Stimulated activated CD8-positive, alpha-beta memory T cell treated with anti-CD3 and anti-CD28 coated beads, Interleukin-15, amount 100 ng/mL, for 1 hour (primary cell): ENCODE results near the gene TPI1.
A peak's percentile ranks its signal among the peaks of the same experiment; 100 is the strongest.
"Not testable (repeated sequence)": the region's sequence is repeated elsewhere in the genome, so short reads cannot be mapped to it uniquely, and the experiment has no call there.

Source experiments
- DNase-seq: peaks from one replicate; pipeline ENCODE4 v3.0.0-alpha.2; 2020; ENCODE audit warnings: low read depth

Gene TPI1

GRCh38 chr12:6894321-6894720 lies 27.0 kb downstream of the TPI1 start:
- DNase-seq: no peak

- DNase-seq: no peak
These were observed 29.6 kb downstream of the TPI1 start for GRCh38 chr12:6896846-6897435.

- no peak for DNase-seq
These were observed 32.1 kb downstream of the TPI1 start for GRCh38 chr12:6899427-6899826.

- DNase-seq: no peak
These were observed 32.6 kb downstream of the TPI1 start for GRCh38 chr12:6899837-6900519.

DNA sequence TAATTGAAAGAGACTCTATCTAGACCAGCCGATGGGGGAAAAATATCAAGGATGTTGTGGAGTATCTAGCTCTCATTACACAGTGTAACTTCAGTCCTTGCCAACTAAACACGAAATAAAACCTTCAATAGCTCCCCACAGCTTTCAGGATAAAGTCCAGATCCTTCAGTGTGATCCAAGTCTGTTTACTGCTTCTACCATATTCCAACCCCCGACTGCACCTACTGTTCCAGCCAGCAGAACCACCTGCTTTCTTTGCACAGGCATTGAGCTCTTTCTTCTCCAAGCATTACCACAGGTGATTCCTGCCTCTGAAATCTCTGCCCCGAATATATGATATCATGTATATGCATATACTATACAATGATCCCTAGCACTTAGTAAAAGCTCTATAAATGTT lies 35.1 kb downstream of the TPI1 start:
- DNase-seq: no peak

DNA sequence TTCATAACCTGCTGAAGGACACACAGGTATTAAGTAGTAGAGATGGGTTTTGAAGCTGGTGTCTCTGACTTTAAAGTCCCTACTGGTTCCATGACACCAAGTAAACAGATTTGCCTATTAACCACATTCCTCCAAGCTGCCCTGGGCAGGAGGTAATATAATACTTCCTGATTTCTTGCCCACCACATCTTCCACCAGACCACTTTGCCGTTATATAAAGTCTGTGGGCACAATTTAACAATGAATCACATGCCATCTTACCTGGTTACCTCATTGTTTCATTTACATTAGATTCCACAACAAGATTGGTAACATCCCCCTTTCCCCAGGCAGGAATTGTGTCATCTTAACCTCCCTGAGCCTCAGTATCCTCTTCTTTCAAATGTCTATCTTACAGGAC lies 36.4 kb downstream of the TPI1 start:
- no peak for DNase-seq

GRCh38 chr12:6904280-6905276 lies 37.2 kb downstream of the TPI1 start, which contains the start of gene LRRC23:
Gene LRRC23 (plus strand): TSS chr12:6904822. CDS start chr12:6905634, 812 bp downstream.
- DNase-seq: peak; percentile 97

DNA sequence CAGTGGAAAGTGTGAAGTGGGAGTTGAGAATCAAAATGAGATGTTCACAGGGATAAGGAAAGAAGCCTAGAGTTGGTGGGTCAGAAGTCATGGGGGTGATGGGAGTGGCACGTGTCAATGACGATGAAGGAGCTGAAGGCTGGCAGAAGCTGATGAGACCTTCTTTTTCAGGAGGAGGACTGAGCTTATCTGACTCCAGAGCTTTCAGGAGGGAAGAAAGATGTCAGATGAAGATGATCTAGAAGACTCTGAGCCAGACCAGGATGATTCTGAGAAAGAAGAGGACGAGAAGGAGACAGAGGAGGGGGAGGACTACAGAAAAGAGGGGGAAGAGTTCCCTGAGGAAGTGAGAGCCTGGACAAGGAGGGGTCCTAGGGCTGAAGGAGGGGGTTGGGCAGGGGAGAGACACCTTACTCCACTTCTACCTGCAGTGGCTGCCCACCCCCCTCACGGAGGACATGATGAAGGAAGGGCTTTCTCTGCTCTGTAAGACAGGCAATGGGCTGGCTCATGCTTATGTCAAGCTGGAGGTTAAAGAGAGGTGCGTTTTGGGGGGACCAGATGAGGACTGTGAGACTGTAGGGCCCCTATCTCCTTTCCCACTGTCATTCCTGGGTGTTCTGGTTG lies 38.2 kb downstream of the TPI1 start:
- no peak for DNase-seq

GRCh38 chr12:6908141-6908540 lies 40.8 kb downstream of the TPI1 start:
- DNase-seq: not testable (repeated sequence)

DNA sequence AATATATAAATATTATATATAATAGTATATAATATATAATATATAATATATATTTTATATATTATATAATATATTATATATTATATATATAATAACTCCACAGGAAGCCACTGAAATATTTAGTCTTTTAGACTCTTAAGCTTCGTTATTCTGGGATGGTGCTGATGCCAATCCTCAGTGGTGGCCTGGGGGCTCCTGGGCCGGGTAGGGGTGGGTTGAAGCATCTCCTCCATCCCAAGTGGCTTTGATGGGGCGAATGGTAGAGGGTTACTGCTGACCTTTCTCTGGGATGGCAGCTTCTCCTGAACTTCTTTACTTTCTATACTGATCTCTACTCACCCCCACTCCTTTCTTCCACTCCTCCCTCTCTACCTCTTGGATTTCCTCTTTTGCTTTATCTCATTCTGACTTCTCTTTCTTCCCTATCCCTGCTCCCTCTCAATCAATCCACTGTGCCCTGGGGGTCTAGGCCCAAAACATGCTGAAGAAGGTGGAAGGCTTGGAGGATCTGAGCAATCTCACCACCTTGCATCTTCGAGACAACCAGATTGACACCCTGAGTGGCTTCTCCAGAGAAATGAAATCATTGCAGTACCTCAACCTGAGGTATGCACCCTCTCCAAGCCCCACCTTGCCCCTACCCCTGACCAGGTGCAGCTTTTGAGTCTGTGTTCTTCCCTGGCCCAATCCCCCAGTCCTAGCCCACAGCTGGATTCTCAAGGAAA lies 42.3 kb downstream of the TPI1 start:
- no peak for DNase-seq

DNA sequence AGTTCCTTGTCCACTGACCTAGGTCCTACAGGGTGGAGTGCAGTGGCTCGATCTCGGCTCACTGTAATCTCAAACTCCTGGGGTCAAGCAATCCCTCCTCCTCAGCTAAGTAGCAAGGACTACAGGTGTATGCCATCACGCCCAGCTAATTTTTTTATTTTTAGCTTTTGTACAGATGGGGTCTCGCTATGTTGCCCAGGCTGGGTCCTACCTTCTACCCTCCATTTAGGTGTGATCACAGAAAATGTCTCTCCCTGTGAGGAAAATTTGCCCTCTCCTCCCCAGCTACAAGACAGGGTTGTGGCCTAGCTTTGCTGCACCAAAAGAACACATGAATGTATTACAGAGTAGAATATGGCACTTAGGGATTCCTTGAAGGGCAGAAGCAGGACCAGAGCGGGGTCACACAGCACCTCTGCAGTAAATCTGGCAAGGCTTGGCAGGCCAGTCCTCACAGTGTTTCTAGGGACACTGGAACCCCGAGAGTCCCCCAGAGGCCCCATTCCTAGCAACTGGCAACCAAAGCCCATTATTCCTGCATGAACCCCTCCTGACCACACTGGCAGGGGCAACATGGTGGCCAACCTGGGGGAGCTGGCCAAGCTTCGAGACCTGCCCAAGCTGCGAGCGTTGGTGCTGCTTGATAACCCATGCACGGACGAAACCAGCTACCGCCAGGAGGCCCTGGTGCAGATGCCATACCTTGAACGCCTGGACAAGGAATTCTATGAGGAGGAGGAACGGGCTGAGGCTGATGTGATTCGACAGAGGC lies 45.0 kb downstream of the TPI1 start:
- DNase-seq: no peak

DNA sequence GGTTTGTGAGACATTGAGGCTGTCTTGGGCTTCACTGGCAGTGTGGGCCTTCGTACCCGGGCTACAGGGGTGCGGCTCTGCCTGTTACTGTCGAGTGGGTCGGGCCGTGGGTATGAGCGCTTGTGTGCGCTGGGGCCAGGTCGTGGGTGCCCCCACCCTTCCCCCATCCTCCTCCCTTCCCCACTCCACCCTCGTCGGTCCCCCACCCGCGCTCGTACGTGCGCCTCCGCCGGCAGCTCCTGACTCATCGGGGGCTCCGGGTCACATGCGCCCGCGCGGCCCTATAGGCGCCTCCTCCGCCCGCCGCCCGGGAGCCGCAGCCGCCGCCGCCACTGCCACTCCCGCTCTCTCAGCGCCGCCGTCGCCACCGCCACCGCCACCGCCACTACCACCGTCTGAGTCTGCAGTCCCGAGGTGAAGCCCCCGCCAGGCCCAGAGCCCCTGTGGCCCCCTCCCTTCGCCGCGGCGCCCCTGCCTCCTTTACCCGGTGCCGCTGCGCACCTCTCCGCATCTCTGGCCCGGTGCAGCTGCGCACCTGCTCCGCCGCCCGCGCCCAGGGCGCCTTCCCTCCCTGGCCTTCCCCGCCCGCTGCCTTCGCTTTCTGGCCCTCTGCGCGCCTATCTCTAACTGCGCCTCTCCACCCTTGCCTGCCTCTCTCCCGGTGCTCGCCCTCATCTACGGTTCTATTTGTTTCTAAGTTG lies 47.1 kb downstream of the TPI1 start, which contains the start of gene ENO2:
Gene ENO2 (plus strand): TSS at position 335 of the 701 bp plus-strand sequence. CDS start 1,253 bp downstream, outside the sequence.
- DNase-seq: peak; percentile 51

DNA sequence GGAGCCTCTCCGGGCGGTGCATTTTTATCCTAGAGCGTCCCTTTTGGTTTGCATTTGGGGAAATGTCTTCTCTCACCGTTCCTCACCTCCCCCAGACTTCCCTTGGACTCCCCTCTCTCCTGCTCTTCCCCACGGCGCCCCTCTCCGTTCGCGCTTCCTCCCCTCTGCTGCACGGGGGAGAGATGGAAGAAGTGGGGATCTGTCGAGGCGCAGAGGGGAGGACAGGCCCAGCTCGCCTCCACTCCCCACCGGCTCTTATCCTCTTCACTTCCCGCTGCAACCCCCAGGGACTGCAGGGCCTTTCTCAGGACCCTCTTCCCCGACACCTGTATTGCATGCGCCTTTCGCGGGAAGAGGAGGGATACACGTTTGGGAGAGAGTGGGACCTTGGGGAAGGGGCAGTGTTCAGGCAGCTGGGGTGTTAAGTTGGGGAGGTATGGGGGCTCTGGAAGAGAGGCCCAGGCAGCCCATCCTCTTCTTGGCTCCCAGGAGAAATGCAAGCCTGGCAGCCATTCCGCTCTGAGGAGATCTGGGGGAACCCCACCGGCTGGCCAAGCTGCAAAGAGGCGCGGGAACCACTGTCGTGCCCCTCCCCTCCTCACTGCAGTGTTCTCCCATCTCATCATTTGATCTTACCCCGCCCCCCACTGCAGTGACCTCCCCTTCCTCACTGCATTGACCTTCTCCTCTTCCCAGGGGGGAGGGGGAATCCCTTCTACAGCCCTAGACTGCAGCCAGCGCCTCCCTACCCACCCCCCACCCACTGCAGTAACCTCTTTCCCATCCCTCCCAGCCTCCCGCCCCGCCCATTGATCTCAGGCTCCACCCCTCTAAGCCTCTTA lies 47.8 kb downstream of the TPI1 start:
- DNase-seq: no peak

DNA sequence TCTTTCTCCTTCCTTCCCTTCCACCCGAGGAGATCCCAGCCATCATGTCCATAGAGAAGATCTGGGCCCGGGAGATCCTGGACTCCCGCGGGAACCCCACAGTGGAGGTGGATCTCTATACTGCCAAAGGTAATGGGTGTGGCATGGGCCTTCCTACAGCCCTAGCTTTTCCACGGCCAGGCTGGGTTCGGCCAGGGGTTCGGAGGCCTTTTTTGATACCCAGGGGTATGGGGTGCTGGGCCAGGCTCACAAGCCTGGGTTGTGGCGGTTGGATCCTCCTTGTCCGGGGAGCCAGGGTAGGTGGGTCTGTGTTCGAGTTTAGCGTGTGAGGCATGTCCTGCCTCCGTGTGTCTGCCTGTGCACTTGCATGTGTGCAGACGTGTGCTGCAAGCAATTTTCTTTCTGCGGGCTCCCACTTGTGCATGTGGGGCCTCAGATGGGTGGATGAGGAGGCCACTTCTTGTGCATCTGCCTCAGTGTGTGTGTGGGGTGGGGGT lies 48.5 kb downstream of the TPI1 start:
- no peak for DNase-seq

- no peak for DNase-seq
These were observed 49.3 kb downstream of the TPI1 start for GRCh38 chr12:6916426-6917200.

GRCh38 chr12:6917491-6918231 lies 50.3 kb downstream of the TPI1 start:
- DNase-seq: no peak

DNA sequence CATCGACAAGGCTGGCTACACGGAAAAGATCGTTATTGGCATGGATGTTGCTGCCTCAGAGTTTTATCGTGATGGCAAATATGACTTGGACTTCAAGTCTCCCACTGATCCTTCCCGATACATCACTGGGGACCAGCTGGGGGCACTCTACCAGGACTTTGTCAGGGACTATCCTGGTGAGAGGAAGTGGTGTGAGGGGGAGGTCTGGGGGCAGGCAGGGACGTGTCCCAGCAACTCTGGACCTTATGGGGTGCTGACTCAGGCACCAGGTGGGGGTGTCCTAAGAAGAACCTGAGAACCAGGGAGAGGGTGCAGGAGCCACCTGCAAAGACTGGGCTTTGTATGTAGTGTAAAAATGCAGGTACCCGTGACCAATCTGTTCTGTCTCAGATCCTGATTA lies 52.3 kb downstream of the TPI1 start:
- DNase-seq: no peak
